Upper lobe of right lung (tissue), 1 donor: ENCODE results near the gene ALDH1B1. TPM values are rescaled to one million over a fixed set of nuclear protein-coding genes. Genes with fewer than 3 reads are reported as not detected.

Experiments used
- ATAC-seq: fragments of 200-7000 bp; cut with Tn5 transposase; one replicate; pipeline ENCODE4 v1.9.1; 2020; ENCODE audit warnings: mild to moderate bottlenecking, moderate library complexity
- DNase-seq: peaks from one replicate; pipeline ENCODE4 v3.0.0-alpha.2; 2020
- H3K27ac ChIP-seq: fragments of 200-600 bp; one replicate; pipeline ENCODE4 v1.8.0; 2022
- H3K27me3 ChIP-seq: fragments of 200-600 bp; one replicate; pipeline ENCODE4 v1.8.0; 2022; ENCODE audit warnings: mild to moderate bottlenecking
- H3K36me3 ChIP-seq: fragments of 200-600 bp; one replicate; pipeline ENCODE4 v1.8.0; 2022
- H3K4me1 ChIP-seq: fragments of 200-600 bp; one replicate; pipeline ENCODE4 v1.8.0; 2022
- H3K4me3 ChIP-seq: fragments of 200-600 bp; one replicate; pipeline ENCODE4 v1.8.0; 2022; ENCODE audit warnings: mild to moderate bottlenecking
- H3K9me3 ChIP-seq: fragments of 200-600 bp; one replicate; pipeline ENCODE4 v1.8.0; 2022
- intact Hi-C: fragments of 100-400 bp; cut with DNase I; formaldehyde crosslinking; loops from one replicate; pipeline ENCODE4 v1.11.0; 2022
- total RNA-seq: library from RNA; stranded (reverse); fragmentation: NEBNext Ultra II Directional; extraction: Animal tissue kit (Norgen Biotek cat#: 25700); gene quantifications from one replicate; pipeline ENCODE4 v1.2.1, GENCODE V29; 2021
- TF ChIP-seq, protein P1 (sequence below): fragments of 200-600 bp; IDR thresholded peaks from one replicate; pipeline ENCODE4 v1.8.0; 2022; ENCODE audit warnings: antibody characterized with exemption
- donor health status: DM: no; HTN: yes; CAD: no; lungs with severe emphysema.

Gene ALDH1B1
- total RNA-seq, 1 donor from 2014 or later: 13.7 TPM

DNA sequence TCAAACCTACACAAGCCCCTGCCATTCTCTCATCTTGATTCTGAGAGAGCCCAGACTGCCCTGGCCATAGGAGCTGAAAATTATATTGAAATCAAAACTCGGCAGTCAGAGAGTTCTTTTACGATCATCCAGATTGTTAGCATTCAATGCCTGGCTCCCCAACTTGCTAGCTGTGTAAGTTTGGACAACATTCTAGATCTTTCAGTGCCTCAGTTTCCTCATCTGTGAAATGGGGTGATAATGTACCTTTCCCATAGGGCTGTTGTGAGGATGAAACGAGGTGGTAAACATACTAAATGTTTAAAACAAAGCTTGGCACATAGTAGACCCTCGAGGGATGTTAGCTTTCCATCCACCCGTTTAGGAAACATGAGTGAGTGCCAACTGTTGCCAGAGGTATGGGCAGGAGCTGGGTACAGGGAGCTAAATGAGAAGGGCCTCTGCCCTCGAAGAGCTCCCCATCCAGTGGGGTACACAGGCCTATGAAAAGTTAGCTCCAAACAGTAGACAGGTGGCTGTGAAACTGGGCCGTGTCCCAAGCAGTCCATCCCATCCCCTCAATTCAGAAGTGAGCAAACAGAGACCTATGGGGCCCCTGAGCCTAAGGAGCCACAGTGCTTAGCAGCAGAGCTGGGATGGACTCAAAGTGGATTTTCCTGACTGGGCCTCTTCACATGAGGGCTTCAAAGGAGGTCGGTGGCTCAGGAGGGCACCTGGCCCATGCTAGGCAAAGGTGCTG, 49.0 kb downstream of the ALDH1B1 start:
- Histone ChIP-seq H3K27ac (no peak overlapping the region), H3K27me3 (no peaks in the 10 kb centered on the region), H3K9me3 (no peaks in the 10 kb centered on the region), H3K36me3 (no peaks in the 10 kb centered on the region), H3K4me1 (no peaks in the 10 kb centered on the region), H3K4me3 (no peak overlapping the region)
- intact Hi-C loops: no loop called here
- ATAC-seq (no peak), DNase-seq (no peak)
- TF ChIP-seq, protein P1, sequence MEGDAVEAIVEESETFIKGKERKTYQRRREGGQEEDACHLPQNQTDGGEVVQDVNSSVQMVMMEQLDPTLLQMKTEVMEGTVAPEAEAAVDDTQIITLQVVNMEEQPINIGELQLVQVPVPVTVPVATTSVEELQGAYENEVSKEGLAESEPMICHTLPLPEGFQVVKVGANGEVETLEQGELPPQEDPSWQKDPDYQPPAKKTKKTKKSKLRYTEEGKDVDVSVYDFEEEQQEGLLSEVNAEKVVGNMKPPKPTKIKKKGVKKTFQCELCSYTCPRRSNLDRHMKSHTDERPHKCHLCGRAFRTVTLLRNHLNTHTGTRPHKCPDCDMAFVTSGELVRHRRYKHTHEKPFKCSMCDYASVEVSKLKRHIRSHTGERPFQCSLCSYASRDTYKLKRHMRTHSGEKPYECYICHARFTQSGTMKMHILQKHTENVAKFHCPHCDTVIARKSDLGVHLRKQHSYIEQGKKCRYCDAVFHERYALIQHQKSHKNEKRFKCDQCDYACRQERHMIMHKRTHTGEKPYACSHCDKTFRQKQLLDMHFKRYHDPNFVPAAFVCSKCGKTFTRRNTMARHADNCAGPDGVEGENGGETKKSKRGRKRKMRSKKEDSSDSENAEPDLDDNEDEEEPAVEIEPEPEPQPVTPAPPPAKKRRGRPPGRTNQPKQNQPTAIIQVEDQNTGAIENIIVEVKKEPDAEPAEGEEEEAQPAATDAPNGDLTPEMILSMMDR: no peak

DNA sequence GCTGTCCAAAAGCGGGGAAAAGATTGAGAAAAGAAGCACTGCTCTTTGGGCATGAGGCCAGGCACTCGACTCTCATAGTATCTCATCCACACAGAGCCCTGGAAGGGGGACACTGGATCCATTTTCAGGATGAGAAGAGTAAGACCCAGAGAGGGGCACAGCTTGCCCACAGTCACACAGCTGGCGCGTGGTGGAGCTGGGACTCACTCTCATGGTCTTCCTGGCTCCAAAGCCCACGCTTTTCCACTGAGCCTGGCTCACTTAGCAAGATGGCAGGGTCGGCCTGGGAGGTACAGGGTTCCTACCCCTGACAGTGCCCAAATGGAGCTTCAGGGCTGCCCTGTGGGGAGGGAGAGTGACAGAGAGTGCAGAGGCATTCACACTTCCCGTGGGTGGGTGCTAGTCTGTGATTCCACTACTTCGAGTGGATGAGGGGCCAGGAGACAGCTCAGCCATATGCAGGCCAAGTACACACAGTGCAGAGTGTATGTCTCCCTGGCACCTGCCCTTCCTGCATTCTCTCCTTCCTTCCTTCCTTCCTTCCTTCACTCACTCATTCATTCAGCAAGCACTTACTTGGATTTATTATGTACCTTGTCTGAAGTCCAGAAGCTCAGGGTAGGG, 50.1 kb downstream of the ALDH1B1 start:
- no peak overlapping the region for H3K4me3 ChIP-seq
- no peaks in the 10 kb centered on the region for H3K27me3 ChIP-seq
- intact Hi-C loops: no loop called here
- no peaks in the 10 kb centered on the region for H3K9me3 ChIP-seq
- H3K4me1 ChIP-seq: no peaks in the 10 kb centered on the region
- DNase-seq (no peak), ATAC-seq (peak; percentile 19)
- no peaks in the 10 kb centered on the region for H3K36me3 ChIP-seq
- TF ChIP-seq, protein P1: no peak
- no peak overlapping the region for H3K27ac ChIP-seq

DNA sequence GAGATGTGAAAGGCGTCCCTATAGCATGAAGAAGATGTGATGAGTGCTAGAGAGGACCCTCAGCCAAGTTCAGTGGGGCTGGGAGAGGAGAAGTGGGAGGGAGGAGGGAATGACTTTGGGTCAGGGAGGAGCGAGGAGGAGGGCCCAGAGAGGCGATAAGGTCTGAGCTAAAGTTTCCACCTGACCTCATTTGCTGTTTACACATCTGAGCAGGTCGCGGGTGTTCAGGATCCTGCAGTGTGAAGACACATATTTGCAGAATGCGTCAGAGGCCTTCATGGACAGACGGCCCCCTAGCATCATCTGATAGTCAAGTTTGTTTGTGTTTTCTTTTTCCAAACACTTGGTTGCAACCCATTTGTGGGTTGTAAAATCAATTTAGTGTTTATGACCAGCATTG, 50.7 kb downstream of the ALDH1B1 start:
- intact Hi-C loops: no loop called here
- Histone ChIP-seq H3K9me3 (no peaks in the 10 kb centered on the region), H3K4me1 (no peaks in the 10 kb centered on the region), H3K4me3 (no peak overlapping the region), H3K27ac (no peak overlapping the region), H3K36me3 (no peaks in the 10 kb centered on the region), H3K27me3 (no peaks in the 10 kb centered on the region)
- TF ChIP-seq, protein P1: no peak
- DNase-seq (no peak), ATAC-seq (peak; percentile 69)

DNA sequence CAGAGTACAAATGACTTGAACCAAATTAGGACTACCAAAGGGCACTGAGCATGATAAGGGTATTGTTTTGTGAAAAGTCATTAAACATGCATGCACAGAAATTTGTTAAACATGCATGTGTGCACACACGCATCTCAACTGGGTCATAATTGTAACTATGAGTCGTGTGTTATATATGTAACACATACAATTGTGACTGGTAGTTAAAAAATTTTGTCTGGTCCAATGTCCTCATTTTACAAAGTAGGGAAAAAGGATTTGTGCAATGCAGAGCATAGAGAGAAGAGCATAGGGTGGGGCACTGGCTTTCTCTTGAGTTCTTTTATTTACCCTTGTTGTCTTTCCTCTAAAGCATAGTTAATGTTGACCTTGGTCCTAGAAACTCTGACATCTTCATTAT, 51.1 kb downstream of the ALDH1B1 start:
- Histone ChIP-seq H3K4me1 (no peaks in the 10 kb centered on the region), H3K27me3 (no peaks in the 10 kb centered on the region), H3K27ac (no peak overlapping the region), H3K4me3 (no peak overlapping the region), H3K9me3 (no peaks in the 10 kb centered on the region), H3K36me3 (no peaks in the 10 kb centered on the region)
- ATAC-seq (no peak), DNase-seq (no peak)
- TF ChIP-seq, protein P1: no peak
- intact Hi-C loops: no loop called here

DNA sequence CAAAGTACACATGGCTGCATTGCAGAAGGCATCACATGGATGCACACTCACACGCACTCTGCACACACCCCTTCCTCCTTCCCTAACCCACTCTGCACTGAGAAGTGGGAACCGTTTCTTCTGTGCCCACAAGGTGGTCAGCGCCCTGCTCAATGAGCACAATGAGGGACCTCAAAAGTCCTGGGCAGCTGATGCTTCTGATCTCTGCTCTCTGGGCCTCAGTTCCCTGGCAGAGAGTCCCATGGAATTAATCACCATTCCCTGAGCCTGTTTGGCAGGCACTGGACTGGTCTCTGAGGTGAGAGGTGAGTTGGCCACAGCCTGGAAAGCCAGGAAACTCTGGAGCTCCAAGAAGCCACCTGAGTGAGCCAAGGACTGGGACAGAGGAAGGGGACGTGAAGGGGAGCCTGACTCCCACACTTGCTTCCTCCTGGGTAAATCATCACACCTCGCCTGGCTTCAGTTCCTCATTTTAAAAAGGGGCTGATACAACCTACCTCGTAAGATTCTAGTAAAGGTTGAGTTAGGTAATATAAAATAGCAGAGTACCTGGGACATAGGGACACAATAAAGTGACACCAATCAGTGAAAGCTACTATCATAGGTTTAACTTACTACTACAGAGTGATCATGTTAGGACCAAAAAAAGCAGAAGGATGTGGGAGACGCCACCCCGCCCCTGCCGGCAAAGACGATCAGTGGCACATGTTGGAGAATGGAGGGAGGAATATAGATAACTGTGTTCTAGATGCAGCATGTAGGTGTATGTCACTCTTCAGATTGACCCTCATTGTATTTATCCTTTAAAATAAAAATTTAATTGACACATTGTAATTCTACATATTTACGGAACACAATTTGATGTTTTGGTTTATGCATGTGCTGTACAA, 52.9 kb downstream of the ALDH1B1 start:
- DNase-seq: no peak
- no peak overlapping the region for H3K4me3 ChIP-seq
- H3K4me1 ChIP-seq: no peaks in the 10 kb centered on the region
- peak; percentile 38 for ATAC-seq
- no peaks in the 10 kb centered on the region for H3K9me3 ChIP-seq
- H3K27ac ChIP-seq: no peak overlapping the region
- no peaks in the 10 kb centered on the region for H3K36me3 ChIP-seq
- no peaks in the 10 kb centered on the region for H3K27me3 ChIP-seq
- TF ChIP-seq, protein P1: no peak
- intact Hi-C loops: no loop called here
